A549 (cell line): Measurements from ENCODE around the gene DGKE. TPM values are rescaled to one million over a fixed set of nuclear protein-coding genes. Genes with fewer than 3 reads are reported as not detected.

Experiments used
- ATAC-seq, 2 experiments: fragments of 200-7000 bp in 1 of 2; fragments of >200 bp in 1 of 2; cut with Nextera tagmentation in 1 of 2; cut with Tn5 transposase in 1 of 2; 3 replicates each; pipeline versions ENCODE4 v1.8.0 to v1.9.1; 2018 to 2020; ENCODE audit warnings: mild to moderate bottlenecking in 1 of 2, moderate library complexity in 1 of 2
- CTCF ChIA-PET: fragments of 300-600 bp; sonication (Branson Sonifier 250); formaldehyde crosslinking; extraction: SDS; loops from one replicate; lab custom pipeline; 2021; ENCODE audit warnings: antibody characterized with exemption, inconsistent platforms; lab: Yijun Ruan, JAX
- POLR2A ChIA-PET: fragments of 350-600 bp; formaldehyde crosslinking; extraction: SDS; loops from one replicate; lab custom pipeline; 2021; ENCODE audit warnings: antibody characterized with exemption, inconsistent platforms; lab: Yijun Ruan, JAX
- DNase-seq, 2 experiments: peaks; one replicate each; pipeline versions ENCODE4 v3.0.0 to v3.0.0-alpha.2; 2011 to 2016; ENCODE audit warnings: low read depth in 1 of 2, low spot score in 1 of 2
- FAIRE-seq: peaks from 2 replicates; lab custom pipeline; 2011; peaks lifted over from hg19 to GRCh38; lab: Jason Lieb, UNC
- H3K27ac ChIP-seq, 2 experiments: fragments of >200 bp; sonication (Bioruptor Twin); formaldehyde crosslinking; 3 replicates each; pipeline ENCODE4 v1.5.1; 2016 to 2017
- H3K4me1 ChIP-seq: fragments of >200 bp; sonication (Bioruptor Twin); formaldehyde crosslinking; 3 replicates; pipeline ENCODE4 v1.6.1; 2016
- H3K4me2 ChIP-seq: fragments of >200 bp; sonication (Bioruptor Twin); formaldehyde crosslinking; 3 replicates; pipeline ENCODE4 v1.6.1; 2016
- H3K4me3 ChIP-seq: fragments of >200 bp; sonication (Bioruptor Twin); formaldehyde crosslinking; 3 replicates; pipeline ENCODE4 v1.5.1; 2016
- H3K9me3 ChIP-seq: fragments of >200 bp; sonication (Bioruptor Twin); formaldehyde crosslinking; 3 replicates; pipeline ENCODE4 v1.6.1; 2016
- ATOH8 ChIP-seq: fragments of 250-450 bp; sonication (Bioruptor Pico); IDR thresholded peaks from 2 replicates; pipeline ENCODE4 v1.5.0; 2020; ENCODE audit warnings: low read depth, mild to moderate bottlenecking, moderate library complexity
- CHD4 ChIP-seq: fragments of 200-600 bp; sonication (generic); IDR thresholded peaks from 2 replicates; pipeline ENCODE4 v1.6.1; 2016; ENCODE audit warnings: antibody characterized with exemption, mild to moderate bottlenecking, borderline replicate concordance
- CTCF ChIP-seq: fragments of >200 bp; sonication (Bioruptor Twin); formaldehyde crosslinking; IDR thresholded peaks from 3 replicates; pipeline ENCODE4 v1.5.1; 2016
- E2F6 ChIP-seq: IDR thresholded peaks from 2 replicates; pipeline ENCODE4 v1.6.1; 2012; ENCODE audit warnings: low read depth, borderline replicate concordance
- ELK1 ChIP-seq: fragments of 150-350 bp; IDR thresholded peaks from 2 replicates; pipeline ENCODE4 v1.6.1; 2014; ENCODE audit warnings: low read depth, mild to moderate bottlenecking, low read length
- HES2 ChIP-seq: fragments of >200 bp; sonication (Bioruptor Twin); formaldehyde crosslinking; IDR thresholded peaks from 2 replicates; pipeline ENCODE4 v1.6.1; 2016
- HEYL ChIP-seq: fragments of 250-450 bp; sonication (Bioruptor Pico); IDR thresholded peaks from 2 replicates; pipeline ENCODE4 v1.8.0; 2021; ENCODE audit warnings: mild to moderate bottlenecking, moderate library complexity
- JUN ChIP-seq, 2 experiments: fragments of >200 bp; sonication (Bioruptor Twin); formaldehyde crosslinking; IDR thresholded peaks; 2 replicates in 1 of 2; 3 replicates in 1 of 2; pipeline ENCODE4 v1.6.1; 2016 to 2017
- JUNB ChIP-seq: fragments of >200 bp; sonication (Bioruptor Twin); formaldehyde crosslinking; IDR thresholded peaks from 2 replicates; pipeline ENCODE4 v1.6.1; 2016
- KDM1A ChIP-seq: fragments of 200-600 bp; sonication (generic); IDR thresholded peaks from 2 replicates; pipeline ENCODE4 v1.6.1; 2016; ENCODE audit warnings: low read depth, mild to moderate bottlenecking
- MAFK ChIP-seq: fragments of 450-650 bp; IDR thresholded peaks from 2 replicates; pipeline ENCODE4 v1.6.1; 2014; ENCODE audit not compliant: partially characterized antibody
- NFE2L2 ChIP-seq: fragments of 150-350 bp; conservative IDR thresholded peaks from 2 replicates; pipeline ENCODE4 v1.6.1; 2014; ENCODE audit warnings: low read length
- NPAS2 ChIP-seq: fragments of 250-450 bp; sonication (Bioruptor Pico); IDR thresholded peaks from 2 replicates; pipeline ENCODE4 v1.8.0; 2022; ENCODE audit warnings: mild to moderate bottlenecking, moderate library complexity, borderline replicate concordance
- NR3C1 ChIP-seq: fragments of >200 bp; sonication (Bioruptor Twin); formaldehyde crosslinking; IDR thresholded peaks from 3 replicates; pipeline ENCODE4 v1.6.1; 2017
- PHF8 ChIP-seq: fragments of 200-600 bp; sonication (generic); IDR thresholded peaks from 2 replicates; pipeline ENCODE4 v1.6.1; 2016; ENCODE audit warnings: low read depth, mild to moderate bottlenecking, antibody characterized with exemption, moderate library complexity, borderline replicate concordance
- POLR2A ChIP-seq: IDR thresholded peaks from 2 replicates; pipeline ENCODE4 v1.6.1; 2012; ENCODE audit warnings: mild to moderate bottlenecking, low read length
- RAD21 ChIP-seq, 2 experiments: fragments of >200 bp in 1 of 2; sonication (Bioruptor Twin) in 1 of 2; formaldehyde crosslinking in 1 of 2; IDR thresholded peaks in 1 of 2; conservative IDR thresholded peaks in 1 of 2; 2 replicates in 1 of 2; 3 replicates in 1 of 2; pipeline ENCODE4 v1.6.1; 2012 to 2018; ENCODE audit warnings: inconsistent platforms in 1 of 2
- RARB ChIP-seq: fragments of 250-450 bp; sonication (Bioruptor Pico); IDR thresholded peaks from 2 replicates; pipeline ENCODE4 v1.8.0; 2021; ENCODE audit warnings: mild to moderate bottlenecking, moderate library complexity
- RCOR1 ChIP-seq: fragments of 150-350 bp; IDR thresholded peaks from 2 replicates; pipeline ENCODE4 v1.6.1; 2014; ENCODE audit warnings: antibody characterized with exemption, low read length, low read depth
- RNF2 ChIP-seq: fragments of 200-600 bp; sonication (generic); IDR thresholded peaks from 2 replicates; pipeline ENCODE4 v1.6.1; 2016; ENCODE audit warnings: low read depth, mild to moderate bottlenecking, antibody characterized with exemption, moderate library complexity, borderline replicate concordance
- SREBF2 ChIP-seq: fragments of 450-650 bp; IDR thresholded peaks from 2 replicates; pipeline ENCODE4 v1.6.1; 2014; ENCODE audit warnings: mild to moderate bottlenecking, moderate library complexity
- ZNF302 ChIP-seq: fragments of 250-450 bp; sonication (Bioruptor Pico); IDR thresholded peaks from 2 replicates; pipeline ENCODE4 v1.9.0; 2021; ENCODE audit warnings: inconsistent platforms, mild to moderate bottlenecking, moderate library complexity
- WGBS: methylation state at CpG from one replicate; pipeline ENCODE4 v1.1.6; 2017; ENCODE audit errors: missing lambda C conversion rate; 5-methylcytosine and 5-hydroxymethylcytosine counted together
- polyA plus RNA-seq, 4 experiments: library from polyadenylated mRNA; depleted of rRNA in 3 of 4; stranded (reverse); fragments of >200 nt; fragmentation: RNase III in 1 of 4; extraction: RNeasy Plus Mini Kit Qiagen cat#74134 plus additional on column Dnase treatment in 1 of 4; gene quantifications; 2 replicates in 3 of 4; 3 replicates in 1 of 4; pipeline ENCODE4 v1.2.3, GENCODE V29; 2011 to 2017

DGKE gene
- polyA plus RNA-seq, 2 of the 4 experiments (the other 2 are of a cell fraction): 3.4 to 4.6 TPM

- TF ChIP-seq PHF8: no peak
- TF ChIP-seq JUN (IDR thresholded peaks at IDR 0.05): no peak
Measured at GRCh38 chr17:56896968-56897359, 63.0 kb downstream of the DGKE start (continued).

GRCh38 chr17:56897646-56898424, 63.9 kb downstream of the DGKE start:
- ChIA-PET CTCF (interaction anchor here (1.0 to 1.7 kb wide), 4 partner anchors 9 to 306 kb away, joined by 3 to 5 read pairs (median 4); no protein-coding TSS in a partner anchor), POLR2A (interaction anchor here (1.6 kb wide), 1 partner anchor 16 kb away, joined by 7 read pairs; the partner anchor contains the start of gene TRIM25)
- no peak for DNase-seq
- Histone ChIP-seq H3K9me3 (no peaks in the 10 kb centered on the region), H3K4me2 (peak overlapping the region; percentile 26), H3K4me1 (peaks cover 34% of the 10 kb centered on the region), H3K4me3 (no peak overlapping the region), H3K27ac (no peak overlapping the region)
- 95% methylated on average over 14 of the region's 14 CpGs for WGBS
- no peak for FAIRE-seq
- no peak for ATAC-seq
- TF ChIP-seq MAFK: peak; percentile 76
- TF ChIP-seq KDM1A: no peak
- TF ChIP-seq ELK1: no peak
- no peak for TF ChIP-seq RNF2
- TF ChIP-seq RCOR1: no peak
- no peak for TF ChIP-seq NPAS2
- no peak for TF ChIP-seq RARB

GRCh38 chr17:56898874-56899273, 64.9 kb downstream of the DGKE start:
- peaks cover 7% of the 10 kb centered on the region for H3K9me3 ChIP-seq
- POLR2A ChIA-PET: interaction anchor here (1.6 kb wide), 1 partner anchor 15 kb away, joined by 7 read pairs; the partner anchor contains the start of gene TRIM25
- no peak for TF ChIP-seq RAD21 (conservative IDR thresholded peaks at IDR 0.05 in 1 of 2, IDR thresholded peaks at IDR 0.05 in 1 of 2)
- TF ChIP-seq KDM1A: no peak
- TF ChIP-seq RCOR1: no peak
- TF ChIP-seq E2F6: no peak
- TF ChIP-seq CHD4: no peak
- no peak for TF ChIP-seq CTCF
- TF ChIP-seq ZNF302 (CRISPR knock-in tag): no peak
- no peak for TF ChIP-seq PHF8
- no peak overlapping the region for H3K4me2 ChIP-seq
- no peak overlapping the region for H3K4me3 ChIP-seq
- CTCF ChIA-PET: interaction anchor here (1.0 to 1.7 kb wide), 5 partner anchors 10 to 307 kb away, joined by 3 to 5 read pairs (median 3); partner anchors contain the start of gene COIL
- DNase-seq (no peak), FAIRE-seq (no peak), ATAC-seq (no peak)
- WGBS: 81% methylated on average over 9 of the region's 9 CpGs
- H3K27ac ChIP-seq: no peak overlapping the region
- peaks cover 35% of the 10 kb centered on the region for H3K4me1 ChIP-seq

GRCh38 chr17:56899403-56899802, 65.5 kb downstream of the DGKE start:
- ChIA-PET CTCF (interaction anchor here (0.6 to 1.7 kb wide), 6 partner anchors 11 to 1154 kb away, joined by 3 to 5 read pairs (median 3); partner anchors contain the start of gene COIL), POLR2A (interaction anchor here (4.5 kb wide), 1 partner anchor 15 kb away, joined by 34 read pairs; the partner anchor contains the start of gene TRIM25)
- H3K4me2 ChIP-seq: no peak overlapping the region
- H3K27ac ChIP-seq: no peak overlapping the region
- FAIRE-seq (no peak), DNase-seq (no peak), ATAC-seq (no peak)
- no peak overlapping the region for H3K4me3 ChIP-seq
- peaks cover 35% of the 10 kb centered on the region for H3K4me1 ChIP-seq
- peaks cover 9% of the 10 kb centered on the region for H3K9me3 ChIP-seq
- 95% methylated on average over 7 of the region's 7 CpGs for WGBS
- TF ChIP-seq JUNB: no peak
- TF ChIP-seq HES2: no peak
- TF ChIP-seq RARB: no peak
- TF ChIP-seq CTCF: no peak
- no peak for TF ChIP-seq HEYL (CRISPR knock-in tag)
- no peak for TF ChIP-seq NFE2L2
- TF ChIP-seq SREBF2: no peak
- TF ChIP-seq POLR2A: no peak
- no peak for TF ChIP-seq NR3C1
- no peak for TF ChIP-seq CHD4
- TF ChIP-seq ATOH8 (CRISPR knock-in tag): no peak
- no peak for TF ChIP-seq RCOR1
- TF ChIP-seq KDM1A: no peak
